Smooth muscle cell of the brain vasculature (primary cell): ENCODE results near the gene OR13C2.
"Not testable (repeated sequence)": the region's sequence is repeated elsewhere in the genome, so short reads cannot be mapped to it uniquely, and the experiment has no call there.

ENCODE experiments used
- DNase-seq: peaks from one replicate; pipeline ENCODE4 v3.0.0-alpha.2; 2012; ENCODE audit warnings: low read depth, low spot score

Gene OR13C2

DNA sequence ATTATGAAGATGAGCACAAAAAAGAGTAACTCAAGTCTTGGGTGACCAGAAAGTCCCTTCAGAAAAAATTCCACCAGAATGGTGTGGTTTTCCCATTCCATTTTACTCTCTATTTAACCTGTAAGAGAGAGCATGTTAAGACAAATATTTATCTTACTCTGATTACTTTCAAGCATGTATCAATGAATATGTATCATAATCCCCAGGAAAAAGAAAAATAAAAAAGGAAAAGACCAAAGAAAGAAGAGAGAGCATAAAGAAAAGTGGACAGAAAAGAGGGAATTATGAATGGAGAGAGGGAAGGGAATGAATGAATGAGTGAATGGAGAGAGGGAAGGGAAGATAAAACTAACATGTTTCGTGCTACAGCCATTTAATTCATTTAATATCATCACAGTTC lies at the start of gene OR13C2:
Gene OR13C2 (minus strand): TSS at position 101 of the 400 bp plus-strand sequence. CDS start 0 bp downstream, at position 101.
- not testable (repeated sequence) for DNase-seq

- no peak for DNase-seq
Measured at GRCh38 chr9:104635456-104635855, 30.0 kb upstream of the OR13C2 start.

- DNase-seq = no peak
Measured at GRCh38 chr9:104633976-104634520, 28.6 kb upstream of the OR13C2 start.

- DNase-seq = not testable (repeated sequence)
Measured at GRCh38 chr9:104625964-104626363, 20.5 kb upstream of the OR13C2 start.

GRCh38 chr9:104618104-104618503 lies 12.7 kb upstream of the OR13C2 start, which contains the start of gene OR13C9:
OR13C9 (minus strand) TSS chr9:104618204; CDS start chr9:104618204, 0 bp downstream.
- DNase-seq = no peak

GRCh38 chr9:104617418-104617817 lies 12.0 kb upstream of the OR13C2 start:
- DNase-seq = no peak

DNA sequence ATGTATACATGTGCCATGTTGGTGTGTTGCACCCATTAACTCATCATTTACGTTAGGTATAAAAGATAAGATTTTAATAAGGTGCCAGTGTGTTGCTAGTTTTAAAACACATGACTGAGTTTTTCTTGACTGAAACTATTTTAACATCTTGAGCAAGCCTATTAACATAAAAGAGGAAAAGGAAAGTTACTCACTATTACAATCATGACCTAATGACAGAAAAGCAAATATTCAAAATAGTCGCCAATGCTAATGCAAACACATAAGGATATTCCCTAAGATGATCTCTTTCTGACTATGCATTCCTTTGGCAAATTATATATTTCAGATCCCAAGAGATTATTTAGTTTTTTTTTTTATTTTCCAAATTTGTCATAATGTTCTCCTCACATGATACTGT lies 5.8 kb upstream of the OR13C2 start:
- DNase-seq = no peak

DNA sequence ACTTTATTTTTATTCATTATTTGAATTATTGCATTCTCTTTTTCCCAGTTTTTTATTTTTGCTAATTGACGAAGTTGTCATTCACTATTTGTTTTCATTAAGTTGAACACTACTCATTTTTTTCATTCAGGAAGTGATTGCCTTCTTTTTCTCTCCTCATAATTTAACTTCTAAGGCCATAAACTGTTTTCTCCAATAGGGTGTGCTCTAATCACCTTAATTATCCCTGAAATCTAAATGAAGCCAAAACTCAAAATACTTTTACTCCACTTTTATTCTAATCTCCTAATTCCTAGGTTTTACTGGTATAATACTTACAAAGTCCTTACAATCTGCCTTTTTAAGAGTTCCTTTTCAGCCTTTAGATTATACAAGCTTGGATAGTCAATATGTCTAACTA lies 2.9 kb upstream of the OR13C2 start:
- no peak for DNase-seq

DNA sequence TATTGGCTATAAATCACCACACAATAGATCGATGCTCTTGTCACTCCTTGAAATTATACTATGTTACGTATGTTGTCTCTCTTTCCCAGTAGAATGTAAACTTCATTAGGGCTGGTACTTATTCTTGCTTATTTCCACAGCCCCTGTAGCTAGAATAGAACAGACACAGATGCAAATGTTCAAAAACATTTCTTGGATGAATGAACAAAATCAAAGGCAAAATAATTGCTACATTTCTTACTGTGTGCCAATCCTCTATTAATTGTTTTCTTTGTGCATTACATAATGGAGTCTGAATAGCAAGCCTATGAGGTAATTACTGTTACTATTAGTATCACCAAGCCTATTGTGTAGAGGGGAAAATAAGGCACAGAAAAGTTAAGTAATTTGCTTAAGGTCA lies 725 bp upstream of the OR13C2 start:
- DNase-seq = no peak

DNA sequence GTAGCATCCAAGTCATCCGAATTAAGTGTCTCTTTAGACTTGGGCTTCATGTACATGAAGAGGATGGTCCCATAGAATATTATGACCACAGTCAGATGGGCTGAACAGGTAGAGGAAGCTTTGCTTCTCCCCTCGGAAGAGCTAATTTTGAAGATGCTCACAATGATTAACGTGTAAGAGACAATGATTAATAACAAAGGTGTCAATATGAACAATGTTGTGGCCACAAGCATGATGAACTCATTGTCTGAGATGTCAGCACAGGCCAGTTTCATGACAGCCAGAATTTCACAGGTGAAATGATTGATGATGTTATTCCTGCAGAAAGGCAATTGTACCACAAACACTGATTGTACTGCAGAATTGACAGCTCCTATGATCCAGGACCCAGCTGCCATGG lies 626 bp downstream of the OR13C2 start:
- no peak for DNase-seq

DNA sequence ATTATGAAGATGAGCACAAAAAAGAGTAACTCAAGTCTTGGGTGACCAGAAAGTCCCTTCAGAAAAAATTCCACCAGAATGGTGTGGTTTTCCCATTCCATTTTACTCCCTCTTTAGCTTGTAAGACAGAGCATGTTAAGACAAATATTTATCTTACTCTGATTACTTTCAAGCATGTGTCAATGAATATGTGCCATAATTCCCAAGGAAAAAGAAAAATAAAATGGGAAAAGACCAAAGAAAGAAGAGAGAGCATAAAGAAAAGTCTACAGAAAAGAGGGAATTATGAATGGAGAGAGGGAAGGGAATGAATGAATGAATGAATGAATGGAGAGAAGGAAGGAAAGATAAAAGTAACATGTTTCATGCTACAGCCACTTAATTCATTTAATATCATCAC lies 6.1 kb downstream of the OR13C2 start, which contains the start of gene OR13C5:
Gene OR13C5 (minus strand): TSS at position 101 of the 400 bp plus-strand sequence. CDS start 0 bp downstream, at position 101.
- DNase-seq = not testable (repeated sequence)

GRCh38 chr9:104598749-104599148 lies 6.7 kb downstream of the OR13C2 start:
- not testable (repeated sequence) for DNase-seq

DNA sequence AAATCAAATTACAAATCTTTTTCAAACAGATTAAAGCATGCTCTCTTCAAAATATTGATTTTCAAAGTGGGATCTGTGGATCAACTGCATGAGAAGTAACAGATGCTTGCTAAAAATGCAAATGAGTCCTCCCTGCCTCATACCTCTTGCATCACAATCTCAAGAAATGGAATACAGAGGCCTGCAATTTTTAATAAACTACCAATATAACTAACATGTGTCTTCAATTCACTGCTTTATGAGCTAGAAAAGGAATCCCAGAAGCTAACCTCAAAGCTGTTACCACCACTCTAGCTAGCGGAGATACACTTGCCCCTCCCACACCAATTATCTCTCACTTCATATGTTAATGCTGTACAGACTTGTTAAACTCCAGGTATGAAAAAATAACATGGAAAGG lies 15.8 kb downstream of the OR13C2 start:
- no peak for DNase-seq

- no peak for DNase-seq
Measured at GRCh38 chr9:104586496-104587180, 18.8 kb downstream of the OR13C2 start.

GRCh38 chr9:104580562-104580961 lies 24.9 kb downstream of the OR13C2 start:
- no peak for DNase-seq

- DNase-seq = no peak
Measured at GRCh38 chr9:104577263-104577662, 28.2 kb downstream of the OR13C2 start.

DNA sequence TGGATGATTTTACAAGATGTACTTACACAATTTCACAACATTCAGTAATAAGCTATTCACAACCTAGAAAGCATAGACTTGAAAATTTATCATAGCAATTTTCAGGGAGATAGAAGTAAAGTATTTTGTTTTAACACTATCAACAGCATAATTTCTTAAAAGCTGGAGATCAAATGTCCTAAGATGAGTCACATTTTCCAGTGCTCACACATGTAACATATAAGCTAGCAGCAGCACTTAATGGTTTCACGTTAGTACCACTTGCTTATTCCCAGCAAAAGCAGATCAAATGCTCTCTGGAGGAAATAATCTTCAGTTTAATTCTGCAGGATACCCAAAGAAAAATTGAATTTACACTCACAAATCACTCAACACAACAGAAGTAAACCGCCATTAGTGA lies 30.0 kb downstream of the OR13C2 start:
- DNase-seq = no peak

- DNase-seq = no peak
Measured at GRCh38 chr9:104572612-104573011, 32.8 kb downstream of the OR13C2 start.

GRCh38 chr9:104568868-104569267 lies 36.6 kb downstream of the OR13C2 start, which contains the start of gene OR13C8:
OR13C8 (plus strand) TSS chr9:104569168; CDS start chr9:104569168, 0 bp downstream.
- DNase-seq = no peak

DNA sequence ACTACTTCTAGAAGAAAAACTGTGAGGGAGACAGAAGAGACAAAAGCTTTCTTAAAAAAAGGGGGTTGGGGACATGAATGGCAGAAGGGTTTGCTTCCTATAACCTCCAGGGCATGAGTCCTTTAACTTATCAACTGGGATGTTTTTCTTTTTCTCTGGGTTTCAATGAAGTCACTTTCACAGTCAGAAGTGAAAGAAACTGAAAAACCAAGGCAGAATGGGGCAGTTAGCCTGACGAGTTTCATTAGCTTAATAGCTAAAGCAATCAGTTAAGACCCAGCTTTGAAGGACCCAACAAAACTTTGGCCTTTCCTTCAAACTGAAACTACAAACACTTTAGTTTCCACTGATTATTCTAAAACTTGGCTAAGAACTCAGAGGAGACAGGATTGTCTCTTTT lies 41.1 kb downstream of the OR13C2 start:
- no peak for DNase-seq

GRCh38 chr9:104556830-104557634 lies 48.4 kb downstream of the OR13C2 start:
- DNase-seq = no peak

- DNase-seq = no peak
Measured at GRCh38 chr9:104555521-104555920, 49.9 kb downstream of the OR13C2 start.
